ENCODE data around the gene GATAD2A. TPM values are rescaled to one million over a fixed set of nuclear protein-coding genes. Genes with fewer than 3 reads are reported as not detected.

Gene GATAD2A
- total and polyA plus RNA-seq, 2 of the 8 experiments (the other 6 are each of a cell fraction or from before 2014, with no cell fraction given), result 38.4 to 205 TPM

- TF ChIP-seq CHD7 (IDR thresholded peaks at IDR 0.05; ENCODE audit: insufficient replicate concordance, low read length) (no peak), BCL11A (IDR thresholded peaks at IDR 0.05; ENCODE audit: low read depth in 2 of 2, low read length in 2 of 2) (no peak), BRCA1 (IDR thresholded peaks at IDR 0.05; ENCODE audit: low read depth, low read length) (no peak), RXRA (IDR thresholded peaks at IDR 0.05; ENCODE audit: insufficient read depth, low read depth, low read length) (no peak), RNF2 (IDR thresholded peaks at IDR 0.05; ENCODE audit: borderline replicate concordance, low read depth, low read length, missing control alignments, poor library complexity, severe bottlenecking) (no peak), TAF1 (IDR thresholded peaks at IDR 0.05; ENCODE audit: low read depth, low read length) (no peak), CREB1 (IDR thresholded peaks at IDR 0.05) (no peak), POU5F1 (IDR thresholded peaks at IDR 0.05; ENCODE audit: low read depth, low read length) (no peak), NRF1 (IDR thresholded peaks at IDR 0.05; ENCODE audit: low read depth, low read length) (no peak), POLR2A (IDR thresholded peaks at IDR 0.05; ENCODE audit: control extremely low read depth in 1 of 2, low read depth in 2 of 2, low read length in 2 of 2) (no peak)
Observed at GRCh38 chr19:19485161-19485997, 79.9 kb downstream of the GATAD2A start (continued).

Data from H1 (cell line).